Kidney glomerular epithelial cell (primary cell): ENCODE results near the gene WDHD1.
"Not testable (repeated sequence)": the region's sequence is repeated elsewhere in the genome, so short reads cannot be mapped to it uniquely, and the experiment has no call there.

Experiments
- DNase-seq: peaks from one replicate; lab custom pipeline; 2025; lab: John Stamatoyannopoulos, UW

Gene WDHD1

DNA sequence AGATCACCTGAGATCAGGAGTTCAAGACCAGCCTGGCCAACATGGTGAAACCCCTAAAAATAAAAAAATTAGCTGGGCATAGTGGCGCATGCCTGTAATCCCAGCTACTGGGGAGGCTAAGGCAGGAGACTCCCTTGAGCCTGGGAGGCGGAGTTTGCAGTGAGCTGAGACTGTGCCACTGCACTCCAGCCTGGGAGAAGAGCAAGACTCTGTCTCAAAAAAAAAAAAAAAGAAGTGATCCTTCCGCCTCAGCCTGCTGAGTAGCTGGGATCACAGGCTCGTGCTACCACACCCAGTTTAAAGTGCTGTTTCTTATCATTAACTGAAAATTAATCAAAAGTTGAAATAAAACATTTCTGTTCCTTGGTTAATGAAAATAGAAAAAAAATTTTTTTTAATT, 117.9 kb downstream of the WDHD1 start:
- DNase-seq: not testable (repeated sequence)

DNA sequence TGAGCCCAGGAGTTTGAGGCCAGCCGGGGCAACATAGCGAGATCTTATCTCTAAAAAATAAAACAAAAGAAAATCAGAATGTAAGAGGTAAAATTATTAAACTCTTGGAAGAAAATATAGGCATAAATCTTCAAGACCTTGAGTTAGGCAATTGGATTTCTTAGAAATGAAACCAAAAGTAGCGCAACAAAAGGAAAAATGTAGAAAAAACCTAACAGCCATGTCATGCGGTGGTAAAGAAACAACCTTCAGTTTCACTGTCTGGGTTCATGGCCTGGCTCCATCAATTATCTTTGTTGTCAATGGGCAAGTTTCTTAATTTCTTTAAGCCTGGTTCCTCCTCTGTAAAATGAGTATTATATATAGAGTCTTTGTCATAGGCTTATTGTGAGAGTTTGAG, 118.7 kb downstream of the WDHD1 start:
- no peak for DNase-seq

DNA sequence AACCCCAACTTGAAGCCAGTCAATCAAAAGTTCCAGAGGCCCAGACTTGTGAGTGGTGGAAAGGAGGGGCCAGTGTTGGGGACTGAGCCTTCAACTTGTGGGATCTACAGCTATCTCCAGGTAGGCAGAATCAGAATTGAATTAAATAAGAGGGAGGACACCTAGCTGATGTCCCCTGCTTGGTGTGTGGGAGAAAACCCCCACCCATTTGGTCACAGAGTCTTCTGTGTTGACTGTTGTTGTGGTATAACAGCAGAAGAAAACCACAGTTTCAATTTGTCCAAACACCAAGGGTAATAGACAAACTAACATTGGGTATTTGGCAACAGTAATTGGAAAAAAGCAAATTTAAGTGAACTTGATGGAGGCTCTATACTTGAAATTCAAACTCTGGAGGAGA, 120.8 kb downstream of the WDHD1 start:
- no peak for DNase-seq

DNA sequence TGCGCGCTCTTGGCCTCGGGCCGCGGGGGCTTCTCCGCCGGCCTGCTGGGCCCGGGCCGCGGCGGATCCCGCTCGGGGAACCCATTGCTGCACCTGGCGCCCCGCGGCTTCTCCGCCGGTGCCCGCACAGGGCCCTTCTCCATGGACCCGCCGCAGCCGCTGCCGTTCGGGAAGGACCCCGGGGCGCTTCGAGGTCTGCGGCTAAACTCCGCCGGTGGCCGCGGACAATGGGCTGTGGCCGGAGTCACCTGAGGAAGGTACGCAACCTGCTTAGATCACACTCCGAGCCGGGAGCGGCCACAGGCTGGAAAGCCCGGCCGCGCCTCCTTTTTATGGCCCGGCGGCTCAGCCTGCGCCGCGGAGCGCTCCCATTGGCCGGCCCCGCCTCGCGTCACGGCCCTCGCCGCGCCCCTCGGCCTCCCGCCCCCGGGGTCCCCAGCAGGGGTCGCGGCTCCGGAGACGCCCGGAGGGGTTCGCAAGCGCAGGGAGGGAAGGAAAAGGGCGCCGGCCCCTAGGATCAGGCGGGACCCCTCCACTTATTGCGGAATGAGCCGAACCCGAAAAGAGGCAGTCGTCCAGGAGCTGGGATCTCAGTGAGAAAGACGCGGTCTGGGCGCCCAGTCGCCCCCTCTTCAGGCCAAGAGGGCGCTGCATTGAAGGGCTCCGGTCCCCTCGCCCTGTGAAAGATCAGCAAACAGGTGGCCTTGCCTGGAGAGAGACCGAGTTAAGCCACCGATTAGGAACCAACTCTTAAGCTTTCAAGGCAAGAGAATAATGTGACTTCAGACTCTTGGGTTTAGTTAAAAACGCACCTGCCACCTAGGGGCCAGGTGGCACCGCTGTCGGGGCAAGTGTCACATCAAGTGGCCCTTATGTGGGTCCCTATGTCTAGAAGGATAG, 124.1 kb downstream of the WDHD1 start, which contains the start of gene GCH1:
GCH1 (minus strand) TSS at position 306 of the 900 bp plus-strand sequence; CDS start at position 143, 163 bp downstream.
- DNase-seq: peak; percentile 43

DNA sequence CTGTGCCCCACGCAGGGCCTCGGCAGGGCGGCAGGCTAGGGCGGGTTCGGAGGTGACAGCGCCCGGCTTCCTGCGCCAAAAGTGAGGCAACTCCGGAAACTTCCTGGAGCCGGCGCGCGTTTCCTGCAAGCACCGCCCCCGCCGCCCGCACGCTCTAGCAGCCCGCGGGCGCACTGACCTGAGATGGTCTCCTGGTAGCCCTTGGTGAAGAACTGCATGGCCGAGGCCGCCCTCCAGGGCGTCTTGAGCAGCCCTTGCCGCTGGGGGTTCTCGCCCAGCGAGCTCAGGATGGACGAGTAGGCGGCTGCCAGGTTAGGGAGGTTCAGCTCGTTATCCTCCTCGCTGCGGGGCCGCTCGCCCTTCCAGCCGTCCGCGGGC, 124.8 kb downstream of the WDHD1 start:
- peak; percentile 18 for DNase-seq

DNA sequence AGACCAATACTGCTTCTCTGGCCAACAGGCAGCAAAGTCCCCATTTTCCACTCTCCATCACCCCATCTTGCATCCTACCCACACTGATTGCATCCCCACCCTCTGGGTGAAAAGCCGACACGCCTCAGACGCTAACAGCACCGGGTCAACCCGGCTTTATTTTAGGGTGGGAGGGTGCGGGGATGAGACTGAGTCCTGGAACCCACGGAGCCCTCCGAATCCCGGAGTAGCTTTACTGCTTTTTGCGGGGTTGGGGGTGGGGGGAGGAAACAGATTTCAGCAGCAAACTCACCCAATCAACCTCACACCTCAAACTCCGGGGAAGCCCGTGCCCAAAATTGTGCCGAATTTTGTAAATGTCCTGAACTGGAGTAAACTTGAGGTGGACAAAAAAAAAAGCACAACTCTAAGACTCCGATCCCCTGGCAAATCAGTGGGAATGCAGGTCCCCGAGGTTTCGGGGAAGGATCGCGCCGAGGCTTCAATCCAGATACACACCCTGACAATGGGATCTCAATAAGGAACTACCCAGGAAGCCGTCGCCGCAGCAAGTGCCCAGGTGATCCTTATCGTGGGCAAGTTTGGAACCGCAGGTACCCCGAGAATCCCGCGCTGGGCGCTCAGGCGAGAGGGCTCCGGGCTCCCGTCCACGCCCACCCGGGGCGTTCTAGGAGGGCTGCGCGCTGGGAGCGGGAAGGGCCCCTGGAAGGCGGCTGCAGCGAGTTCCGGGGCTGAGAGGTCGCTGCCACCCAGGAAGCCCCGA, 125.3 kb downstream of the WDHD1 start:
- no peak for DNase-seq

DNA sequence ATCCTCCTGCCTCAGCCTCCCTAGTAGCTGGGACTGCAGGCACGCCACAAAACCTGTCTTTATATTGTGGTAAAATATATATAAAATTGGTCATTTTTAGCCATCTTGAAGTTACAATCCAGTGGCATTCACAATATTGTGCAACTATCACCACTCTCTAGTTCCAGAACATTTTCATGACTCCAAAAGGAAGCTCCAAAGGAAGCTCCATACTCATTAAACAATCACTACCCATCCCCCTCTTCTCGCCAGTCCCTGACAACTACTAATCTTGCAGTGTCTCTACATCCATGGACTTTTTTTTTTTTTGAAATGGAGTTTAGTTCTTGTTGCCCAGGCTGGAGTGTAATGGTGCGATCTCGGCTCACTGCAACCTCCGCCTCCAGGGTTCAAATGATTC, 127.3 kb downstream of the WDHD1 start:
- DNase-seq: no peak

DNA sequence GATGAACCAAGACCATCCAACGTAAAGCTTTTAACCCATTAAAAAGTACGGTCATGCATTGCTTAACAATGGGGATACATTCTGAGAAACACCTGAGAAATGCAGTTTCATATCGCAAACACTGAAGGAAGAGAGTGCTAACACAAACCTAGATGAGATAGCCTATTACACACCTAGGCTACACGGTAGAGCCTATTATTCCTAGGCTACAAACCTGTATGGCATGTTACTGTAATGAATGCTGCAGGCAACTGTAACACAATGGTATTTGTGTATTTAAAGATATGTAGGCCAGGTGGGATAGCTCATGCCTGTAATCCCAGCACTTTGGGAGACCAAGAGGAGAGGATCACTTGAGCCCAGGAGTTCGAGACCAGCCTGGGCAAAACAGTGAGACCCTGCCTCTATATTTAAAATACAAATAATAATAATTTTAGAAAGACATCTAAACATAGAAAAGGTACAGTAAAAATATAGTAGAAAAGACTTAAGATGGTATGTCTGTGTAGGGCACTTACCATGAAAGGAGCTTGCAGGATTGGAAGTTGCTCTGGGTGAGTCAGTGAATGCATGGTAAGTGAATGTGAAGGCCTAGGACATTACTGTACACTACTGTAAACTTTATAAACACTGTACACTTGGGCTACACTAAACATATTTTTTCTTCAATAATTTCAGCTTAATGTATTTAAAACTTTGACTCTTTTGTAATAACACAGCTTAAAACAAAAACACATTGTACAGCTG, 128.9 kb downstream of the WDHD1 start:
- DNase-seq: not testable (repeated sequence)

DNA sequence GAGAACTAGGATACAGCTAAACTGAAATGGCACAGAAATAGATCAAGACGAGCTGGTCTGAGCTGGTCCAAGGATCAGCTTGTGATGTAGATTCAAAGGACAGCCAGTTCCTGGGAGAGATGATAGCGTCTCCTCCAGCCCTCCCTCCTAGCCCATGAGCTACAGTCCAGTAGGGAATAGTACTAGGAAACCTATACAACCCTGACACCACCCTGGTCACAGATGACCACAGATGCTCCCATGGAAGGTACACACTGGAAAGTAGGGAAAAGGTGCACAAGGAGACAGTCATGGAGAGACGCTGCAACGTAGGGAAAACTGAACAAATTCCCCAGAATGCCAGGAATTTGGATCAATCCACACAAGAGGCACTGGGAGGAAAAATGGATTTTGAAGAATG, 131.2 kb downstream of the WDHD1 start:
- DNase-seq: no peak

DNA sequence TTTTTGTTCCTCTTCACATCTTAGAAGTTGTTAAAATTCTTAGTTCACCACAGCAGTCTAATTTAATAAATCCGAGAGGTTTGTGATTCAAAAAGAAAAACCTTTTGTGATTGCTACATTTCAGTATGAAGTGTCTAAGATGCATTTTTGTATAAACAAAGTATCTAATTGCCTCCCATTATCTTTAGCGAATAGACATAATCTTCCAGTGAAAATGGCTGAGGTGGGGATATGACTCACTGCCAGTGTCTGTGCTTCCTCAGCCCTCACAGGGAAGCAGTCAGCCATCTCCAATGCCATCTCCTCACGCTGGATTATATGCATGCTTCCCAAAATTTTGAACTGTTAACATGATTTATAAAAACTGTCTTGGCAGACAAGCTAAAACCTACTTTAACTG, 131.9 kb downstream of the WDHD1 start:
- peak; percentile 40 for DNase-seq

DNA sequence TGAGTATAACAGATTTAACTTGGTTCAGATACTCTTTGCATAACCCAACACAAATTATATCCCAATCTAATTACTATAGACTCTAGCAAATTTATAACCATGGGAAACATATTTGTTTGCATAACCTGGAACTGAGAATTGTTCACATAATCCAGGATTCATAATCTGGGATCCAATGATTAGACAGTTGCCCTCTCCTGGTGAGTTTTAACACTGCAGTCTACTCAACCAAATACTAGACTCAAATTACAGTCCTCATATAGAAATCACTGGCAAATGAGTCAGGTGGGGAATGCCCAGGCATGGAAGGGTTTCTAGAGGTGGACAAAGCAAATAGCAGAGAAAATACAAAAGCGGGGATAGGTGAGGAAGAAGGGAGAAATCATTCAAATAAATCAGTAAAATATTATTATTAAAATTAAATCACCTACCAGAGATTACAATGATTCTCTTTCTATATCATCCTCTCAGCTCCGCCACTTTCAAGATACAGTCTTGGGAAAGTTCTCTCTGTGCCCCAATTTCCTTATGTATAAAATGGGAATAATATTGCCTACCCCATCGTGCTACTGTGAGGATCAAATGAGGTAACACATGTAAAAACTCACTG, 133.6 kb downstream of the WDHD1 start:
- DNase-seq: peak; percentile 68

DNA sequence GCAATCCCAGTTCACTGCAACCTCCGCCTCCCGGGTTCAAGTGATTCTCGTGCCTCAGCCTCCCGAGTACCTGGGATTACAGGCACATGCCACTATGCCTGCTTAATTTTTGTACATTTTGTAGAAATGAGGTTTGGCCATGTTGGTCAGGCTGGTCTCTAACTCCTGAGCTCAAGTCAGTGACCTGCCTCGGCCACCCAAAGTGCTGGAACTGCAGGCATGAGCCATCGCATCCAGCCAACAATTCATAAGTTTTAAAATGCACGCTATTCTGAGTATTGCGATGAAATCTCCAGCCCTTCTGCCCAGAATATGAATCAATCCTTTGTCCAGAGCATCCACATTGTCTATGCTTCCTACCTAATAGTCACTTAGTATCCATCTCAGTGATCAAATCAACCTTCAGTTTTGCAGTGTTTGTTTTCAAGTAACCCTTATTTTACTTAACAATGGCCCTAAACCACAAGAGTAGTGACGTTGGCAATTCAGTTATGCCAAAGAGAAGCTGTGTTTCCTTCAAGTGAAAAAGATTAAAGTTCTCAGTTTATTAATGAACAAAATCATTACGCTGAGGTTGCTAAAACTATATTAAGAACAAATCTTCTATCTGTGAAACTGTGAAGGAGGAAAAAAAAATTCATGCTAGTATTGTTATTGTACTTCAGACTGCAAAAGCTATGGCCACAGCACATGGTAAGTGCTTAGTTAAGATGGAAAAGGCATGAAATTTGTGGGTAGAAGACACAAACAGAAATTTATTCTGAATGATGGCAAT, 135.2 kb downstream of the WDHD1 start:
- no peak for DNase-seq

DNA sequence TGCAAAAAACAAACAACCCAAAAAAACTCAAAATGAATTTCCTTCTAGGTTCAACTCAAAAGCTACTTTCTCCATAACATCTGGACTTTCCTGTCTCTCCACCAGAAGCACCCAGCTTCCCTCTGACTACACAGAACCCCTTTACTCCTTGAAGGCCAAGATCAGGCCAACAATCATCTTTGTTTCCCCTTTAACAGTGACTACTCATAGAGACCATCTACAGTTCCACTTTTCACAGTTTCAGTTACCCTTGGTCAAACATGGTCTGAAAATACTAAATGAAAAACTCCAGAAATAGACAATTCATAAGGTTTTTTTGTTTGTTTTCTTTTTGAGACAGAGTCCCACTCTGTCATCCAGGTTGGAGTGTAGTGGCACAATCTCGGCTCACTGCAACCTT, 136.1 kb downstream of the WDHD1 start:
- no peak for DNase-seq

DNA sequence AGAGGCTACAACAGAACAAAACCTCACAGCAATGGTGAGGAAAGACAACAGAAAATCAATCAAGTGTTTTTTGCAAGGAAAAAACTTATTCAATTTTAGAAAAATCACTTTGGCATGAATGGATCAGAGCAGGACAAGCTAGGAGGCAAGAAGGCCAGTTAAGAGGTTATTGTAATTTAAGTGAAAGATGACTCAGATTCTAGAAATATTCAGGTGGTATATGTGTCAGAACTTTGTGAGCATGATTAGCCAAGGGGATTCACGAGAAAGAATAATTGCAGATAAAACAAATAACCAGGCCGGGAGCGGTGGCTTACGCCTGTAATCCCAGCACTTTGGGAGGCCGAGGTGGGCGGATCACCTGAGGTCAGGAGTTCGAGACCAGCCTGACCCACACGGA, 137.0 kb downstream of the WDHD1 start:
- peak; percentile 38 for DNase-seq
